Testis (tissue), 2 donors: Measurements from ENCODE around the gene DIAPH1.

ENCODE experiments used
- CTCF ChIP-seq, 3 experiments: fragments of 450-650 bp in 2 of 3; fragments of 200-600 bp in 1 of 3; sonication (generic) in 1 of 3; IDR thresholded peaks; one replicate each; pipeline ENCODE4 v1.5.1; 2016 to 2019; ENCODE audit warnings: antibody characterized with exemption in 3 of 3, mild to moderate bottlenecking in 2 of 3, moderate library complexity in 1 of 3
- POLR2A ChIP-seq: fragments of 450-650 bp; IDR thresholded peaks from one replicate; pipeline ENCODE4 v1.6.1; 2017; ENCODE audit warnings: antibody characterized with exemption, mild to moderate bottlenecking, moderate library complexity

GRCh38 chr5:141491323-141492167, 127.3 kb downstream of the DIAPH1 start:
- no peak for TF ChIP-seq CTCF (IDR thresholded peaks at IDR 0.05)
- no peak for TF ChIP-seq POLR2A
